Measurements from ENCODE around the gene TMPRSS4.

TMPRSS4 gene

GRCh38 chr11:118108513-118108912, 31.6 kb downstream of the TMPRSS4 start:
- no peak for DNase-seq

GRCh38 chr11:118109231-118109630, 32.4 kb downstream of the TMPRSS4 start:
- DNase-seq = no peak

GRCh38 chr11:118111019-118111743, 34.3 kb downstream of the TMPRSS4 start:
- DNase-seq = no peak

- DNase-seq = no peak
Observed at GRCh38 chr11:118111744-118112035, 34.8 kb downstream of the TMPRSS4 start.

GRCh38 chr11:118112711-118113430, 36.0 kb downstream of the TMPRSS4 start:
- DNase-seq = no peak

- DNase-seq = no peak
Observed at GRCh38 chr11:118114266-118114665, 37.4 kb downstream of the TMPRSS4 start.

- DNase-seq = no peak
Observed at GRCh38 chr11:118115048-118115447, 38.2 kb downstream of the TMPRSS4 start.

GRCh38 chr11:118117790-118118601, 41.1 kb downstream of the TMPRSS4 start:
- DNase-seq = no peak

GRCh38 chr11:118120793-118121192, 43.9 kb downstream of the TMPRSS4 start:
- DNase-seq = no peak

- DNase-seq = no peak
Observed at GRCh38 chr11:118124929-118125535, 48.2 kb downstream of the TMPRSS4 start.

GRCh38 chr11:118126082-118126838, 49.4 kb downstream of the TMPRSS4 start:
- DNase-seq = no peak

GRCh38 chr11:118128310-118128709, 51.4 kb downstream of the TMPRSS4 start:
- DNase-seq = no peak

- DNase-seq = no peak
Observed at GRCh38 chr11:118128721-118129470, 52.0 kb downstream of the TMPRSS4 start.

- DNase-seq = no peak
Observed at GRCh38 chr11:118129471-118130172, 52.7 kb downstream of the TMPRSS4 start.

- DNase-seq = no peak
Observed at GRCh38 chr11:118132385-118133151, 55.7 kb downstream of the TMPRSS4 start.

- DNase-seq = no peak
Observed at GRCh38 chr11:118133816-118134215, 56.9 kb downstream of the TMPRSS4 start.

- no peak for DNase-seq
Observed at GRCh38 chr11:118135051-118135795, 58.3 kb downstream of the TMPRSS4 start.

GRCh38 chr11:118135796-118136165, 58.9 kb downstream of the TMPRSS4 start:
- DNase-seq = no peak

- no peak for DNase-seq
Observed at GRCh38 chr11:118136341-118136740, 59.5 kb downstream of the TMPRSS4 start.

- DNase-seq = no peak
Observed at GRCh38 chr11:118136801-118137200, 59.9 kb downstream of the TMPRSS4 start.

Measured in COR-L47 (cell line).